Measurements from ENCODE around the gene GSDME. TPM values are rescaled to one million over a fixed set of nuclear protein-coding genes. Genes with fewer than 3 reads are reported as not detected.
"Not testable (repeated sequence)": the region's sequence is repeated elsewhere in the genome, so short reads cannot be mapped to it uniquely, and the experiment has no call there.

Gene GSDME
- 1 to 10 TPM; 6.8 to 6.9 TPM for total RNA-seq

- DNase-seq: no peak
- peak within 1 kb of the TSS; percentile 85 for H3K4me3 Mint-ChIP-seq
- H3K36me3 Mint-ChIP-seq (ENCODE audit: low read depth): no peaks in the 10 kb centered on the region
- intact Hi-C loops (cut with micrococcal nuclease): loop anchor here (5.0 to 10.0 kb wide), 2 partner anchors 320 to 1383 kb away; no protein-coding TSS in a partner anchor
- peaks cover 33% of the 10 kb centered on the region for H3K4me1 Mint-ChIP-seq (ENCODE audit: low read depth)
- H3K27ac Mint-ChIP-seq: peak within 1 kb of the TSS; percentile 88
- H3K27me3 Mint-ChIP-seq (ENCODE audit: low read depth): peaks cover 39% of the 10 kb centered on the region
- H3K9me3 Mint-ChIP-seq: no peaks in the 10 kb centered on the region
- CTCF ChIA-PET: interaction anchor here (1.0 kb wide), 1 partner anchor 55 kb away, joined by 3 read pairs; no protein-coding TSS in a partner anchor
Observed at GRCh38 chr7:24757353-24758275, at the start of gene GSDME. TSS of gene GSDME (minus strand) at chr7:24757464. CDS start at chr7:24749774, 7,690 bp downstream.

- intact Hi-C loops (cut with micrococcal nuclease): no loop called here
- H3K36me3 Mint-ChIP-seq (ENCODE audit: low read depth): peaks cover 40% of the 10 kb centered on the region
- CTCF ChIA-PET: interaction anchor here (1.6 to 3.1 kb wide), 4 partner anchors 10 to 292 kb away, joined by 6 to 16 read pairs (median 7); no protein-coding TSS in a partner anchor
- no peak overlapping the region for H3K4me3 Mint-ChIP-seq
- peaks cover 2% of the 10 kb centered on the region for H3K4me1 Mint-ChIP-seq (ENCODE audit: low read depth)
- DNase-seq: no peak
- no peaks in the 10 kb centered on the region for H3K9me3 Mint-ChIP-seq
- H3K27ac Mint-ChIP-seq: no peak overlapping the region
- H3K27me3 Mint-ChIP-seq (ENCODE audit: low read depth): no peaks in the 10 kb centered on the region
Observed at GRCh38 chr7:24802300-24802699, 45.0 kb upstream of the GSDME start.

GRCh38 chr7:24801883-24802282 is 44.6 kb upstream of the GSDME start:
- no peak for DNase-seq
- Mint-ChIP-seq H3K9me3 (no peaks in the 10 kb centered on the region), H3K27ac (no peak overlapping the region), H3K4me1 (ENCODE audit: low read depth) (peaks cover 2% of the 10 kb centered on the region), H3K36me3 (ENCODE audit: low read depth) (peaks cover 42% of the 10 kb centered on the region), H3K4me3 (no peak overlapping the region), H3K27me3 (ENCODE audit: low read depth) (no peaks in the 10 kb centered on the region)
- intact Hi-C loops (cut with micrococcal nuclease): no loop called here
- CTCF ChIA-PET: interaction anchor here (1.6 to 3.1 kb wide), 4 partner anchors 10 to 292 kb away, joined by 6 to 16 read pairs (median 7); no protein-coding TSS in a partner anchor

DNA sequence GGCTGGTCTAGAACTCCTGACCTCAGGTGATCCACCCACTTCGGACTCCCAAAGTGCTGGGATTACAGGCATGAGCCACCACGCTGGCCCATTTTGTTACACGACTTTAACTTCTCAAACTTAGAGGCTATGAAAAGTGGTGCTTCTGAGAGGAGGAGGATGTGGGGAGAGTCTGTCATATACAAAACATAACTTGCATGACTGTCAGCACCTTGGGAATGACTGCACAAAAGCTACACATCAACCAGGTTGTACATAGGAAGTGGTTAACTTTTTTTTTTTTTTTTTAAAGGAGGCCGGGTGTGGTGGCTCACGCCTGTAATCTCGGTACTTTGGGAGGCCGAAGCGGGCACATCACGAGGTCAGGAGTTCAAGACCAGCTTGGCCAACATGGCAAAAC is 43.4 kb upstream of the GSDME start:
- Mint-ChIP-seq H3K4me1 (ENCODE audit: low read depth) (peaks cover 2% of the 10 kb centered on the region), H3K27ac (no peak overlapping the region), H3K4me3 (no peak overlapping the region), H3K36me3 (ENCODE audit: low read depth) (peaks cover 39% of the 10 kb centered on the region), H3K9me3 (no peaks in the 10 kb centered on the region), H3K27me3 (ENCODE audit: low read depth) (no peaks in the 10 kb centered on the region)
- CTCF ChIA-PET: interaction anchor here (0.9 to 3.1 kb wide), 5 partner anchors 12 to 301 kb away, joined by 3 to 16 read pairs (median 7); no protein-coding TSS in a partner anchor
- DNase-seq: no peak
- intact Hi-C loops (cut with micrococcal nuclease): no loop called here

DNA sequence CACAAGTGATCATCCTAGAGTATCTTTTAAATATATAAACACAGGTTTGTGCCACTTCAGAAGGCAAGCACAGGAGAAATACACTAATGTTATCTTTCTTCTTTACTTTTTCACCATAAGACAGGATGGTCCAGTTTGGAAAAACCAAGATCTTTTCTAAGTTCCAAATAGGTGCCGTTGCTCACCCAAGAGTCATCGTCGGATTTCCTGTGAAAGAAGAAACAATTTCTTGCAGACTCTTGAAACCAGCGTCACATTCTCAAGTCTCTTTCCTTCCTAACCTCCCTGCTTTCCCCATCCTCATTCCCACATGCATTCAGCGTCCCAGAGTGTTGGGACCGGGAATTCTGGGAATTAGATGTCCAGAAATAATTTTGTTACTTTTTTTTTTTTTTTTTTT is 42.8 kb upstream of the GSDME start:
- no peak for DNase-seq
- Mint-ChIP-seq H3K4me3 (no peak overlapping the region), H3K27ac (no peak overlapping the region), H3K27me3 (ENCODE audit: low read depth) (no peaks in the 10 kb centered on the region), H3K4me1 (ENCODE audit: low read depth) (peaks cover 2% of the 10 kb centered on the region), H3K36me3 (ENCODE audit: low read depth) (peaks cover 41% of the 10 kb centered on the region), H3K9me3 (no peaks in the 10 kb centered on the region)
- CTCF ChIA-PET: interaction anchor here (1.2 to 3.1 kb wide), 3 partner anchors 12 to 298 kb away, joined by 4 to 16 read pairs (median 4); no protein-coding TSS in a partner anchor
- intact Hi-C loops (cut with micrococcal nuclease): no loop called here

DNA sequence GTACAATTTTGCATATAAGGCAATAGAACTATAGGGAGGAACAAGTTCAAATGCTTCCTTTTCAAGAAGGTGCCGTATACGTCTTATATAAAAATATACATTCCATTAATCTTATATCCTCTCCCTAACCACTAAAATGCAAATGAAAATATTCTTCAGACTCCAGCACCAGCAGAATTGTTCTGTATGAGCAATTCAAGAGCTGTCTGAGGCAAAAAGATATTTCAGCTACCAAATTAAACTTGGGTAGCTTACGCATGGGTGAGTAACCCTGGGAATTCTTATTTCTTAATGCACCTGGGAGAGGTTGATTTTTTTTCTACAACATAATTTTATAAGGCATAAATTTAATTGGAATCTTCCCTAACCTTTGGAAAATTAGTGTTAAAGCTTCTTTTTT is 42.2 kb upstream of the GSDME start:
- Mint-ChIP-seq H3K4me3 (no peak overlapping the region), H3K9me3 (no peaks in the 10 kb centered on the region), H3K4me1 (ENCODE audit: low read depth) (peaks cover 8% of the 10 kb centered on the region), H3K36me3 (ENCODE audit: low read depth) (peaks cover 41% of the 10 kb centered on the region), H3K27ac (no peak overlapping the region), H3K27me3 (ENCODE audit: low read depth) (no peaks in the 10 kb centered on the region)
- CTCF ChIA-PET: interaction anchor here (1.2 to 1.5 kb wide), 2 partner anchors 295 to 299 kb away, joined by 4 read pairs; no protein-coding TSS in a partner anchor
- DNase-seq: no peak
- intact Hi-C loops (cut with micrococcal nuclease): no loop called here

GRCh38 chr7:24798261-24798660 is 41.0 kb upstream of the GSDME start:
- peaks cover 31% of the 10 kb centered on the region for H3K36me3 Mint-ChIP-seq (ENCODE audit: low read depth)
- CTCF ChIA-PET: no interaction called here
- intact Hi-C loops (cut with micrococcal nuclease): no loop called here

GRCh38 chr7:24797270-24797669 is 40.0 kb upstream of the GSDME start:
- Mint-ChIP-seq H3K4me1 (ENCODE audit: low read depth) (peaks cover 12% of the 10 kb centered on the region), H3K36me3 (ENCODE audit: low read depth) (peaks cover 23% of the 10 kb centered on the region), H3K27me3 (ENCODE audit: low read depth) (no peaks in the 10 kb centered on the region), H3K9me3 (no peaks in the 10 kb centered on the region), H3K4me3 (no peak overlapping the region), H3K27ac (no peak overlapping the region)
- CTCF ChIA-PET: no interaction called here
- intact Hi-C loops (cut with micrococcal nuclease): no loop called here
- no peak for DNase-seq

More at GRCh38 chr7:24798261-24798660, 41.0 kb upstream of the GSDME start:
- Mint-ChIP-seq H3K9me3 (no peaks in the 10 kb centered on the region), H3K27ac (no peak overlapping the region), H3K4me3 (no peak overlapping the region), H3K27me3 (ENCODE audit: low read depth) (no peaks in the 10 kb centered on the region), H3K4me1 (ENCODE audit: low read depth) (peaks cover 12% of the 10 kb centered on the region)
- no peak for DNase-seq

- Mint-ChIP-seq H3K4me1 (ENCODE audit: low read depth) (peaks cover 10% of the 10 kb centered on the region), H3K27ac (no peak overlapping the region), H3K36me3 (ENCODE audit: low read depth) (peaks cover 8% of the 10 kb centered on the region), H3K27me3 (ENCODE audit: low read depth) (no peaks in the 10 kb centered on the region), H3K4me3 (no peak overlapping the region), H3K9me3 (no peaks in the 10 kb centered on the region)
- intact Hi-C loops (cut with micrococcal nuclease): no loop called here
- CTCF ChIA-PET: interaction anchor here (1.2 kb wide), 1 partner anchor 16 kb away, joined by 4 read pairs; no protein-coding TSS in a partner anchor
- no peak for DNase-seq
Observed at GRCh38 chr7:24795407-24795767, 38.1 kb upstream of the GSDME start.

DNA sequence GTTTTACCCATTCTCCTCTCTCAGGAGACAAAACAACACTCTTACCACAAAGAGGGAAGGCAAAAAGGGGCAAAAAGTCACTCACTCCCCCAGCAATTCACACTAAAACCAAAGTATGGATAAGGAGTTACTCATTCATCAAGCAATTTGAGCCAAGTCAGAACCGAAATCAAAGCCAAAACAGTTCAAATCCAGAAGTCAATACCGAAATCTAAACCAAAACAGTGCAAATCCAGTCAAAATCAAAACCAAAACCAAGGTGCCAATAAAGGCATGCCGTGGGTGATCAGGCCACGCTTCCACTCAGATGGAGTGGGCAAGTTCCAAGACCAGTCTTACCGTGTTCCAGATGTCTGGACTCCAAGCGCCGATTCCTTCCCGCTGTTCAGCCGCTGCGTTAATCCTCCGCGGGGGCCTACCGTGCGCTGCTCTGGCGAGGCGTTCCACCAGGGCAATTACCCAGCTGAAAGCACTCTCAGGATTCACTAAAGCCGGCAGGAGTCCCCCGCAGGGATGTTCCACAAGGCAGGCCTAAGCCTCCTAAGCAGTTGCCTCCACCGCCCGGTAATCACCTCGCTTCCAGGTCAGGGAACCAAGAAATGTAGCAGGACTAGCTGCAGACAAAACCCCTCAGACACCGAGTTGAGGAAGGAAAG is 37.6 kb upstream of the GSDME start:
- CTCF ChIA-PET: interaction anchor here (1.2 kb wide), 1 partner anchor 16 kb away, joined by 4 read pairs; no protein-coding TSS in a partner anchor
- H3K36me3 Mint-ChIP-seq (ENCODE audit: low read depth); DNase-seq; intact Hi-C loops (cut with micrococcal nuclease); H3K4me3 Mint-ChIP-seq; H3K27ac Mint-ChIP-seq; H3K27me3 Mint-ChIP-seq (ENCODE audit: low read depth); H3K9me3 Mint-ChIP-seq: not testable (repeated sequence)
- peaks cover 10% of the 10 kb centered on the region for H3K4me1 Mint-ChIP-seq (ENCODE audit: low read depth)

GRCh38 chr7:24793982-24794648 is 36.9 kb upstream of the GSDME start:
- CTCF ChIA-PET: no interaction called here
- peaks cover 10% of the 10 kb centered on the region for H3K4me1 Mint-ChIP-seq (ENCODE audit: low read depth)
- intact Hi-C loops (cut with micrococcal nuclease): no loop called here
- H3K36me3 Mint-ChIP-seq (ENCODE audit: low read depth): peaks cover 7% of the 10 kb centered on the region
- no peak overlapping the region for H3K27ac Mint-ChIP-seq
- H3K4me3 Mint-ChIP-seq: no peak overlapping the region
- H3K27me3 Mint-ChIP-seq (ENCODE audit: low read depth): no peaks in the 10 kb centered on the region
- DNase-seq: no peak
- H3K9me3 Mint-ChIP-seq: peaks cover 4% of the 10 kb centered on the region

All from activated naive CD4-positive, alpha-beta T cell treated with anti-CD3 and anti-CD28 coated beads for 36 hours (primary cell).